ENCODE data around the gene LRTM1.

GRCh38 chr3:54891540-54891897 is 36.3 kb downstream of the LRTM1 start:
- TF ChIP-seq CTCF (IDR thresholded peaks at IDR 0.05; ENCODE audit: low read length): no peak
- no peak for TF ChIP-seq EZH2 (IDR thresholded peaks at IDR 0.05; ENCODE audit: borderline replicate concordance, low read length)
